ENCODE measurements around the gene ANO7. TPM values are rescaled to one million over a fixed set of nuclear protein-coding genes. Genes with fewer than 3 reads are reported as not detected.

The ANO7 gene
- total and polyA plus RNA-seq, 2 experiments from 2014 or later = 0.22 to 2.6 TPM

- Histone ChIP-seq H3K27ac (peak overlapping the region; percentile 75), H3K4me3 (peak overlapping the region; percentile 67), H3F3A (ENCODE audit: insufficient read depth) (peaks cover 20% of the 10 kb centered on the region), H3K27me3 (replicated peaks; ENCODE audit: insufficient read depth) (peaks cover 17% of the 10 kb centered on the region), H3K36me3 (ENCODE audit: low read depth) (no peaks in the 10 kb centered on the region), H3K9ac (peak overlapping the region; percentile 80), H3K9me2 (ENCODE audit: insufficient read depth) (no peaks in the 10 kb centered on the region), H4K20me1 (ENCODE audit: insufficient read depth) (no peaks in the 10 kb centered on the region), H3K4me1 (ENCODE audit: insufficient read depth) (peaks cover 16% of the 10 kb centered on the region), H3K9me3 (ENCODE audit: low read depth) (no peaks in the 10 kb centered on the region), H3K4me2 (ENCODE audit: unreplicated experiment) (peak overlapping the region; percentile 62), H2AFZ (peak overlapping the region; percentile 77), H3K79me2 (ENCODE audit: insufficient read depth) (no peaks in the 10 kb centered on the region)
- DNase-seq = peak; percentile 88
- in situ Hi-C loops (cut with MboI) = no loop called here
- 4% methylated on average over 56 to 64 of the region's 77 CpGs for WGBS, 2 experiments (ENCODE audit: low coverage in 1 of 2, low lambda C conversion rate in 2 of 2, missing lambda C conversion rate in 2 of 2)
- no peak for TF ChIP-seq EZH2phosphoT487 (IDR thresholded peaks at IDR 0.05; ENCODE audit: insufficient read depth, low read depth)
- no peak for TF ChIP-seq EZH2 (IDR thresholded peaks at IDR 0.05; ENCODE audit: insufficient read depth, poor library complexity, severe bottlenecking)
Observed at GRCh38 chr2:241217320-241218031, 29.0 kb downstream of the ANO7 start.

- Histone ChIP-seq H3K27ac (no peak overlapping the region), H4K20me1 (ENCODE audit: insufficient read depth) (no peaks in the 10 kb centered on the region), H3K9me2 (ENCODE audit: insufficient read depth) (no peaks in the 10 kb centered on the region), H3K4me2 (ENCODE audit: unreplicated experiment) (peak overlapping the region; percentile 73), H3K4me3 (peak overlapping the region; percentile 77), H3K27me3 (replicated peaks; ENCODE audit: insufficient read depth) (peaks cover 9% of the 10 kb centered on the region; the same call in 1 of the 2 replicates), H2AFZ (peak overlapping the region; percentile 83), H3K79me2 (ENCODE audit: insufficient read depth) (no peaks in the 10 kb centered on the region), H3F3A (ENCODE audit: insufficient read depth) (peaks cover 28% of the 10 kb centered on the region), H3K9ac (peak overlapping the region; percentile 72), H3K36me3 (ENCODE audit: low read depth) (no peaks in the 10 kb centered on the region), H3K9me3 (ENCODE audit: low read depth) (no peaks in the 10 kb centered on the region), H3K4me1 (ENCODE audit: insufficient read depth) (peaks cover 16% of the 10 kb centered on the region)
- WGBS, 2 experiments (ENCODE audit: low coverage in 1 of 2, low lambda C conversion rate in 2 of 2, missing lambda C conversion rate in 2 of 2) = 2% methylated on average over 34 to 60 of the region's 83 CpGs
- no peak for TF ChIP-seq EZH2 (IDR thresholded peaks at IDR 0.05; ENCODE audit: insufficient read depth, poor library complexity, severe bottlenecking)
- TF ChIP-seq EZH2phosphoT487 (IDR thresholded peaks at IDR 0.05; ENCODE audit: insufficient read depth, low read depth) = no peak
- in situ Hi-C loops (cut with MboI) = no loop called here
- DNase-seq = peak; percentile 70
Observed at GRCh38 chr2:241218131-241219029, 29.9 kb downstream of the ANO7 start.

GRCh38 chr2:241219030-241219382 lies 30.5 kb downstream of the ANO7 start:
- peak overlapping the region; percentile 73 for H3K4me2 ChIP-seq (ENCODE audit: unreplicated experiment)
- H3K9me3 ChIP-seq (ENCODE audit: low read depth) = no peaks in the 10 kb centered on the region
- no peaks in the 10 kb centered on the region for H3K9me2 ChIP-seq (ENCODE audit: insufficient read depth)
- in situ Hi-C loops (cut with MboI) = no loop called here
- peaks cover 21% of the 10 kb centered on the region for H3K4me1 ChIP-seq (ENCODE audit: insufficient read depth)
- TF ChIP-seq EZH2 (IDR thresholded peaks at IDR 0.05; ENCODE audit: insufficient read depth, poor library complexity, severe bottlenecking) (no peak), EZH2phosphoT487 (IDR thresholded peaks at IDR 0.05; ENCODE audit: insufficient read depth, low read depth) (no peak)
- H3K27me3 ChIP-seq (replicated peaks; ENCODE audit: insufficient read depth) = 0 out of 2 replicates have a peak, but pooled peaks cover 4% of the 10 kb centered on the region
- H3K27ac ChIP-seq = no peak overlapping the region
- H3K79me2 ChIP-seq (ENCODE audit: insufficient read depth) = no peaks in the 10 kb centered on the region
- no peak for DNase-seq
- H3K36me3 ChIP-seq (ENCODE audit: low read depth) = no peaks in the 10 kb centered on the region
- peak overlapping the region; percentile 72 for H3K9ac ChIP-seq
- WGBS, 2 experiments (ENCODE audit: low coverage in 1 of 2, low lambda C conversion rate in 2 of 2, missing lambda C conversion rate in 2 of 2) = 38 to 42% methylated on average over 4 of the region's 4 CpGs
- peak overlapping the region; percentile 83 for H2AFZ ChIP-seq
- peak overlapping the region; percentile 77 for H3K4me3 ChIP-seq
- H4K20me1 ChIP-seq (ENCODE audit: insufficient read depth) = no peaks in the 10 kb centered on the region
- peaks cover 28% of the 10 kb centered on the region for H3F3A ChIP-seq (ENCODE audit: insufficient read depth)

GRCh38 chr2:241219856-241220356 lies 31.4 kb downstream of the ANO7 start:
- H3K4me2 ChIP-seq (ENCODE audit: unreplicated experiment) = peak overlapping the region; percentile 73
- in situ Hi-C loops (cut with MboI) = no loop called here

More at GRCh38 chr2:241219856-241220356, 31.4 kb downstream of the ANO7 start:
- peaks cover 30% of the 10 kb centered on the region for H3K4me1 ChIP-seq (ENCODE audit: insufficient read depth)
- H3K4me3 ChIP-seq = no peak overlapping the region; the same call in 1 of the 2 replicates
- peaks cover 32% of the 10 kb centered on the region for H3F3A ChIP-seq (ENCODE audit: insufficient read depth)
- no peaks in the 10 kb centered on the region for H4K20me1 ChIP-seq (ENCODE audit: insufficient read depth)
- DNase-seq = peak; percentile 51
- 85 to 88% methylated on average over 6 of the region's 6 CpGs for WGBS, 2 experiments (ENCODE audit: low coverage in 1 of 2, low lambda C conversion rate in 2 of 2, missing lambda C conversion rate in 2 of 2)
- H3K79me2 ChIP-seq (ENCODE audit: insufficient read depth) = no peaks in the 10 kb centered on the region
- H3K9ac ChIP-seq = no peak overlapping the region
- H3K27me3 ChIP-seq (replicated peaks; ENCODE audit: insufficient read depth) = 0 out of 2 replicates have a peak, but pooled peaks cover under 1% of the 10 kb centered on the region
- no peak overlapping the region for H3K27ac ChIP-seq
- H2AFZ ChIP-seq = no peak overlapping the region
- TF ChIP-seq EZH2 (IDR thresholded peaks at IDR 0.05; ENCODE audit: insufficient read depth, poor library complexity, severe bottlenecking) = no peak
- no peak for TF ChIP-seq EZH2phosphoT487 (IDR thresholded peaks at IDR 0.05; ENCODE audit: insufficient read depth, low read depth)
- H3K9me3 ChIP-seq (ENCODE audit: low read depth) = no peaks in the 10 kb centered on the region
- no peaks in the 10 kb centered on the region for H3K36me3 ChIP-seq (ENCODE audit: low read depth)
- H3K9me2 ChIP-seq (ENCODE audit: insufficient read depth) = no peaks in the 10 kb centered on the region

All from GM23248 (cell line).